PC-9 (cell line): Measurements from ENCODE around the gene ATP10A. TPM values are rescaled to one million over a fixed set of nuclear protein-coding genes. Genes with fewer than 3 reads are reported as not detected.

Experiments used
- BruUV-seq: library from RNA; stranded (reverse); fragments of 400-500 nt; replicated peaks from 2 replicates; lab custom pipeline; 2021; lab: Mats Ljungman, UMichigan
- CTCF ChIA-PET: fragments of 300-600 bp; sonication (Branson Sonifier 250); formaldehyde crosslinking; loops from one replicate; lab custom pipeline; 2022; ENCODE audit warnings: antibody characterized with exemption; lab: Charles Lee
- POLR2A ChIA-PET: fragments of 300-600 bp; sonication (Branson Sonifier 250); formaldehyde crosslinking; loops from one replicate; lab custom pipeline; 2022; ENCODE audit warnings: antibody characterized with exemption; ENCODE audit not compliant: unreplicated experiment; lab: Charles Lee
- DNase-seq, 2 experiments: peaks; one replicate each; pipeline versions ENCODE4 v3.0.0 to v3.0.0-alpha.2; 2015 to 2022; ENCODE audit warnings: mixed read lengths in 1 of 2
- H2AFZ ChIP-seq: fragments of 200-600 bp; sonication (generic); 2 replicates; pipeline ENCODE4 v1.8.1; 2017; ENCODE audit warnings: antibody characterized with exemption
- H3F3A ChIP-seq: fragments of 200-600 bp; sonication (generic); 2 replicates; pipeline ENCODE4 v1.8.1; 2017; ENCODE audit warnings: antibody characterized with exemption, mild to moderate bottlenecking, low read depth; ENCODE audit not compliant: insufficient read depth
- H3K27ac ChIP-seq: fragments of 200-600 bp; sonication (generic); 2 replicates; pipeline ENCODE4 v1.6.1; 2016; ENCODE audit warnings: mixed run types
- H3K27me3 ChIP-seq: fragments of 200-600 bp; sonication (generic); 2 replicates; pipeline ENCODE4 v1.6.1; 2016; ENCODE audit warnings: low read depth, mixed run types; ENCODE audit not compliant: insufficient read depth
- H3K36me3 ChIP-seq: fragments of 200-600 bp; sonication (generic); 2 replicates; pipeline ENCODE4 v1.6.1; 2016; ENCODE audit warnings: low read depth, mixed run types
- H3K4me1 ChIP-seq: fragments of 200-600 bp; sonication (generic); replicated peaks from 2 replicates; pipeline ENCODE4 v1.6.1; 2016; ENCODE audit warnings: mixed run types; ENCODE audit not compliant: insufficient read depth
- H3K4me2 ChIP-seq: fragments of 200-600 bp; sonication (generic); 2 replicates; pipeline ENCODE4 v1.6.1; 2017; ENCODE audit warnings: mixed run types
- H3K4me3 ChIP-seq: fragments of 200-600 bp; sonication (generic); 2 replicates; pipeline ENCODE4 v1.6.1; 2016; ENCODE audit warnings: mixed run types
- H3K79me2 ChIP-seq: fragments of 200-600 bp; sonication (generic); 2 replicates; pipeline ENCODE4 v1.6.1; 2017; ENCODE audit warnings: low read depth, mixed run types
- H3K9me2 ChIP-seq: fragments of 200-600 bp; sonication (generic); 2 replicates; pipeline ENCODE4 v1.8.1; 2017; ENCODE audit warnings: mild to moderate bottlenecking; ENCODE audit not compliant: insufficient read depth
- H3K9me3 ChIP-seq: fragments of 200-600 bp; sonication (generic); 2 replicates; pipeline ENCODE4 v1.8.1; 2016; ENCODE audit warnings: low read depth; ENCODE audit not compliant: insufficient read depth
- H4K20me1 ChIP-seq: fragments of 200-600 bp; sonication (generic); 2 replicates; pipeline ENCODE4 v1.8.1; 2017; ENCODE audit not compliant: insufficient read depth
- CTCF ChIP-seq: fragments of 200-600 bp; sonication (generic); conservative IDR thresholded peaks from 2 replicates; pipeline ENCODE4 v1.6.1; 2017; ENCODE audit warnings: mixed run types, antibody characterized with exemption, mild to moderate bottlenecking, moderate library complexity
- EZH2 ChIP-seq: fragments of 200-600 bp; sonication (generic); IDR thresholded peaks from 2 replicates; pipeline ENCODE4 v1.8.0; 2017; ENCODE audit warnings: antibody characterized with exemption, low read depth
- intact Hi-C: fragments of 100-400 bp; cut with micrococcal nuclease; formaldehyde crosslinking; loops from one replicate; pipeline ENCODE4 v1.10.0; 2022; ENCODE audit not compliant: unreplicated experiment
- total RNA-seq: library from RNA; stranded (reverse); gene quantifications from 2 replicates; pipeline ENCODE4 v1.2.3, GENCODE V29; 2021

The ATP10A gene
- total RNA-seq, 1 experiment from 2014 or later = not detected

- ChIA-PET POLR2A (no interaction called here), CTCF (no interaction called here)
- no peak overlapping the region for H3K4me3 ChIP-seq
- no peaks in the 10 kb centered on the region for H3F3A ChIP-seq
- no peak overlapping the region for H2AFZ ChIP-seq
- intact Hi-C loops = no loop called here
- TF ChIP-seq CTCF = no peak
- TF ChIP-seq EZH2 = no peak
- no peaks in the 10 kb centered on the region for H3K9me3 ChIP-seq
- H3K4me2 ChIP-seq = no peak overlapping the region
- H3K9me2 ChIP-seq = no peaks in the 10 kb centered on the region
- H3K4me1 ChIP-seq = no peaks in the 10 kb centered on the region
- no peaks in the 10 kb centered on the region for H3K36me3 ChIP-seq
- no peaks in the 10 kb centered on the region for H4K20me1 ChIP-seq
- H3K79me2 ChIP-seq = no peaks in the 10 kb centered on the region
- BruUV-seq = no TSS peak
- no peak for DNase-seq
- no peak overlapping the region for H3K27ac ChIP-seq
- H3K27me3 ChIP-seq = peaks cover 21% of the 10 kb centered on the region; the same call in 1 of the 2 replicates
Measured at GRCh38 chr15:25766417-25766816, 96.7 kb downstream of the ATP10A start.

- no TSS peak for BruUV-seq
- ChIA-PET POLR2A (no interaction called here), CTCF (no interaction called here)
- no peaks in the 10 kb centered on the region for H3K4me1 ChIP-seq
- no peaks in the 10 kb centered on the region for H4K20me1 ChIP-seq
- TF ChIP-seq CTCF = no peak
- TF ChIP-seq EZH2 = no peak
- H2AFZ ChIP-seq = no peak overlapping the region
- H3F3A ChIP-seq = no peaks in the 10 kb centered on the region
- H3K9me2 ChIP-seq = no peaks in the 10 kb centered on the region
- H3K9me3 ChIP-seq = no peaks in the 10 kb centered on the region
- intact Hi-C loops = no loop called here
- DNase-seq = no peak
- no peaks in the 10 kb centered on the region for H3K79me2 ChIP-seq
- no peaks in the 10 kb centered on the region for H3K36me3 ChIP-seq
- peaks cover 14% of the 10 kb centered on the region; the same call in 1 of the 2 replicates for H3K27me3 ChIP-seq
- no peak overlapping the region for H3K4me3 ChIP-seq
- no peak overlapping the region for H3K4me2 ChIP-seq
- no peak overlapping the region for H3K27ac ChIP-seq
Measured at GRCh38 chr15:25764980-25765735, 98.0 kb downstream of the ATP10A start.

GRCh38 chr15:25763954-25764353 is 99.2 kb downstream of the ATP10A start:
- TF ChIP-seq EZH2 (no peak), CTCF (no peak)
- H3K27me3 ChIP-seq = peaks cover 10% of the 10 kb centered on the region; the same call in 1 of the 2 replicates
- CTCF ChIA-PET = no interaction called here
- intact Hi-C loops = no loop called here
- no peaks in the 10 kb centered on the region for H3K36me3 ChIP-seq
- no peaks in the 10 kb centered on the region for H3K79me2 ChIP-seq
- BruUV-seq = no TSS peak
- H3K4me2 ChIP-seq = no peak overlapping the region
- no peaks in the 10 kb centered on the region for H3K4me1 ChIP-seq
- H3K4me3 ChIP-seq = no peak overlapping the region
- H3F3A ChIP-seq = no peaks in the 10 kb centered on the region
- no peaks in the 10 kb centered on the region for H4K20me1 ChIP-seq
- no peak overlapping the region for H3K27ac ChIP-seq
- H2AFZ ChIP-seq = no peak overlapping the region
- no peak for DNase-seq
- no peaks in the 10 kb centered on the region for H3K9me3 ChIP-seq
- no peaks in the 10 kb centered on the region for H3K9me2 ChIP-seq
- POLR2A ChIA-PET = no interaction called here
